ENCODE results near the gene MAN1B1. TPM values are rescaled to one million over a fixed set of nuclear protein-coding genes. Genes with fewer than 3 reads are reported as not detected.

MAN1B1 gene
- total RNA-seq, 2 donors from 2014 or later, result 67.4 to 107 TPM

GRCh38 chr9:137044502-137045177 lies 42.1 kb upstream of the MAN1B1 start:
- no peaks in the 10 kb centered on the region for H3K27me3 ChIP-seq (replicated peaks; ENCODE audit: insufficient read depth)
- peaks cover 44% of the 10 kb centered on the region for H3K4me1 ChIP-seq (replicated peaks)

GRCh38 chr9:137045294-137046087 lies 41.3 kb upstream of the MAN1B1 start:
- TF ChIP-seq POLR2A (IDR thresholded peaks at IDR 0.05), result no peak

More at GRCh38 chr9:137044502-137045177, 42.1 kb upstream of the MAN1B1 start:
- 29% methylated on average over 18 of the region's 18 CpGs for WGBS
- TF ChIP-seq POLR2AphosphoS5 (IDR thresholded peaks at IDR 0.05) (peak; percentile 62), CTCF (IDR thresholded peaks at IDR 0.05) (no peak), POLR2A (IDR thresholded peaks at IDR 0.05) (peak; percentile 29)
- Histone ChIP-seq H3K27ac (peak overlapping the region; percentile 85 to 87), H3K9me3 (no peaks in the 10 kb centered on the region), H3K4me3 (peak overlapping the region; percentile 53 to 58), H3K36me3 (peaks cover 0 to 8% of the 10 kb centered on the region in 2 donors)
- DNase-seq (ENCODE audit: low spot score), result no peak
- intact Hi-C loops (cut with DNase I), result no loop called here

GRCh38 chr9:137046088-137046787 lies 40.5 kb upstream of the MAN1B1 start, which contains the start of gene NPDC1:
Gene NPDC1, minus strand, starts transcription at chr9:137046177. Its CDS starts 188 bp downstream, at chr9:137045989.
- Histone ChIP-seq H3K4me3 (peak within 1 kb of the TSS; percentile 53 to 58), H3K27me3 (replicated peaks; ENCODE audit: insufficient read depth) (no peaks in the 10 kb centered on the region), H3K4me1 (replicated peaks) (peaks cover 45% of the 10 kb centered on the region), H3K36me3 (no peaks in the 10 kb centered on the region), H3K9me3 (no peaks in the 10 kb centered on the region), H3K27ac (peak within 1 kb of the TSS; percentile 85 to 87)
- peak; percentile 84 for DNase-seq (ENCODE audit: low spot score)
- intact Hi-C loops (cut with DNase I), result no loop called here
- TF ChIP-seq POLR2A (IDR thresholded peaks at IDR 0.05) (no peak), CTCF (IDR thresholded peaks at IDR 0.05) (peak; percentile 79 to 93 (median 87)), POLR2AphosphoS5 (IDR thresholded peaks at IDR 0.05) (peak; percentile 69)
- WGBS, result 0% methylated on average over 56 of the region's 57 CpGs

More at GRCh38 chr9:137045294-137046087, 41.3 kb upstream of the MAN1B1 start:
- 2% methylated on average over 83 of the region's 96 CpGs for WGBS
- H3K4me3 ChIP-seq, result peak overlapping the region; percentile 53 to 58
- H3K27ac ChIP-seq, result peak overlapping the region; percentile 85 to 87
- H3K36me3 ChIP-seq, result peaks cover 0 to 3% of the 10 kb centered on the region in 2 donors
- peaks cover 45% of the 10 kb centered on the region for H3K4me1 ChIP-seq (replicated peaks)
- intact Hi-C loops (cut with DNase I), result no loop called here
- no peak for DNase-seq (ENCODE audit: low spot score)
- no peaks in the 10 kb centered on the region for H3K9me3 ChIP-seq
- H3K27me3 ChIP-seq (replicated peaks; ENCODE audit: insufficient read depth), result no peaks in the 10 kb centered on the region

GRCh38 chr9:137048655-137049543 lies 37.9 kb upstream of the MAN1B1 start:
- peak in 1 of 4 experiments; percentile 28 for TF ChIP-seq CTCF (IDR thresholded peaks at IDR 0.05)
- TF ChIP-seq POLR2AphosphoS5 (IDR thresholded peaks at IDR 0.05), result no peak
- Histone ChIP-seq H3K4me3 (no peak overlapping the region), H3K27ac (no peak overlapping the region), H3K36me3 (no peaks in the 10 kb centered on the region), H3K9me3 (no peaks in the 10 kb centered on the region), H3K4me1 (replicated peaks) (peaks cover 38% of the 10 kb centered on the region), H3K27me3 (replicated peaks; ENCODE audit: insufficient read depth) (no peaks in the 10 kb centered on the region)
- 23% methylated on average over 44 of the region's 72 CpGs for WGBS
- peak; percentile 54 for DNase-seq (ENCODE audit: low spot score)
- intact Hi-C loops (cut with DNase I), result no loop called here

Measured in prostate gland (tissue), 2 donors.